K562 (cell line): ENCODE measurements around the gene DNAI7. TPM values are rescaled to one million over a fixed set of nuclear protein-coding genes. Genes with fewer than 3 reads are reported as not detected.

Experiments
- ATAC-seq: fragments of 200-7000 bp; cut with Tn5 transposase; 3 replicates; pipeline ENCODE4 v1.9.1; 2020; ENCODE audit warnings: moderate library complexity
- BruUV-seq: library from RNA; stranded (reverse); fragments of 400-500 nt; replicated peaks from 2 replicates; lab custom pipeline; 2021; lab: Mats Ljungman, UMichigan
- CTCF ChIA-PET: fragments of 300-600 bp; formaldehyde crosslinking; extraction: SDS; loops from one replicate; lab custom pipeline; 2021; ENCODE audit warnings: low intra/inter-chr PET ratio; lab: Yijun Ruan, JAX
- POLR2A ChIA-PET: fragments of 300-600, 350-650 bp; sonication (Branson Sonifier 250); formaldehyde crosslinking; extraction: SDS; loops from one replicate; lab custom pipeline; 2021; ENCODE audit warnings: antibody characterized with exemption, inconsistent platforms; lab: Yijun Ruan, JAX
- DNase-seq, 4 experiments: peaks; one replicate each; pipeline versions ENCODE4 v3.0.0 to v3.0.0-alpha.2; 2011 to 2018; ENCODE audit warnings: low spot score in 3 of 4, mixed read lengths in 3 of 4; ENCODE audit errors: extremely low read depth in 1 of 4
- FAIRE-seq: peaks from 2 replicates; lab custom pipeline; 2011; peaks lifted over from hg19 to GRCh38; lab: Jason Lieb, UNC
- H2AFZ ChIP-seq: 2 replicates; pipeline ENCODE4 v1.6.0; 2011; ENCODE audit warnings: low read depth, low read length, control low read depth, inconsistent platforms
- H3K27ac ChIP-seq: fragments of 200-600 bp; 3 replicates; pipeline ENCODE4 v1.8.0; 2011; ENCODE audit warnings: low read depth, mild to moderate bottlenecking, control low read depth, inconsistent platforms, low read length, moderate library complexity, mixed read lengths; ENCODE audit errors: extremely low read depth
- H3K27me3 ChIP-seq, 2 experiments: fragments of 300-600 bp in 1 of 2; 2 replicates in 1 of 2; 3 replicates in 1 of 2; pipeline versions ENCODE4 v1.6.0 to v1.8.0; 2011; ENCODE audit warnings: inconsistent platforms in 2 of 2, low read length in 2 of 2, mild to moderate bottlenecking in 1 of 2, mixed read lengths in 1 of 2, moderate library complexity in 1 of 2; ENCODE audit not compliant: control insufficient read depth in 2 of 2, insufficient read depth in 2 of 2
- H3K36me3 ChIP-seq: fragments of 300-600 bp; 3 replicates; pipeline ENCODE4 v1.8.0; 2011; ENCODE audit warnings: mild to moderate bottlenecking, low read length, inconsistent platforms; ENCODE audit not compliant: control insufficient read depth, insufficient read depth
- H3K4me1 ChIP-seq, 2 experiments: fragments of 200-600 bp in 1 of 2; replicated peaks in 1 of 2; 2 replicates in 1 of 2; 3 replicates in 1 of 2; pipeline versions ENCODE4 v1.5.1 to v1.8.0; 2011; ENCODE audit warnings: inconsistent platforms in 2 of 2, low read length in 2 of 2, mild to moderate bottlenecking in 1 of 2, mixed read lengths in 1 of 2, moderate library complexity in 1 of 2; ENCODE audit not compliant: control insufficient read depth in 2 of 2, insufficient read depth in 2 of 2
- H3K4me2 ChIP-seq: 2 replicates; pipeline ENCODE4 v1.6.1; 2011; ENCODE audit warnings: low read length, control low read depth, inconsistent platforms, mixed read lengths; ENCODE audit not compliant: insufficient read depth
- H3K4me3 ChIP-seq: fragments of 200-600 bp; sonication (generic), shearing (Covaris generic); 2 replicates; pipeline ENCODE4 v1.5.1; 2016; ENCODE audit warnings: control low read depth, inconsistent platforms
- H3K79me2 ChIP-seq: fragments of 200-600 bp; 3 replicates; pipeline ENCODE4 v1.8.0; 2011; ENCODE audit warnings: low read length, inconsistent platforms; ENCODE audit not compliant: control insufficient read depth, insufficient read depth
- H3K9ac ChIP-seq, 2 experiments: 2 replicates each; pipeline versions ENCODE4 v1.6.0 to v1.6.1; 2011; ENCODE audit warnings: low read depth in 2 of 2, low read length in 2 of 2, control low read depth in 1 of 2, inconsistent platforms in 1 of 2, mild to moderate bottlenecking in 1 of 2, mixed read lengths in 1 of 2; ENCODE audit not compliant: insufficient read depth in 1 of 2
- H3K9me1 ChIP-seq: one replicate; pipeline ENCODE4 v1.6.0; 2011; ENCODE audit warnings: inconsistent platforms, mild to moderate bottlenecking, low read length, moderate library complexity; ENCODE audit not compliant: control insufficient read depth, insufficient read depth
- H3K9me3 ChIP-seq: replicated peaks from 2 replicates; pipeline ENCODE4 v1.5.1; 2011; ENCODE audit warnings: low read depth, low read length, inconsistent platforms; ENCODE audit not compliant: control insufficient read depth, insufficient read depth
- H4K20me1 ChIP-seq: replicated peaks from 2 replicates; pipeline ENCODE4 v1.6.1; 2011; ENCODE audit warnings: low read length, inconsistent platforms, mixed read lengths; ENCODE audit not compliant: control insufficient read depth, insufficient read depth
- CBFB ChIP-seq: sonication (generic); formaldehyde crosslinking; IDR thresholded peaks from 2 replicates; pipeline ENCODE4 v1.4.0; 2020; ENCODE audit warnings: mild to moderate bottlenecking, missing genetic modification reagents
- CEBPG ChIP-seq, 3 experiments: fragments of 200-800 bp in 1 of 3; sonication (Bioruptor generic) in 1 of 3; sonication (generic) in 1 of 3; formaldehyde crosslinking in 1 of 3; IDR thresholded peaks in 2 of 3; conservative IDR thresholded peaks in 1 of 3; 2 replicates each; pipeline versions ENCODE4 v1.6.1 to v1.8.0; 2016 to 2022; ENCODE audit warnings: missing compliant biosample characterization in 2 of 3, missing genetic modification characterization in 2 of 3, mild to moderate bottlenecking in 1 of 3, missing genetic modification reagents in 1 of 3
- FOXM1 ChIP-seq, 2 experiments: fragments of 450-650 bp in 1 of 2; sonication (generic) in 1 of 2; formaldehyde crosslinking in 1 of 2; IDR thresholded peaks; 2 replicates each; pipeline versions ENCODE4 v1.6.1 to v1.9.0; 2017 to 2022; ENCODE audit warnings: low read depth in 2 of 2, mild to moderate bottlenecking in 2 of 2, missing genetic modification reagents in 1 of 2, moderate library complexity in 1 of 2
- MYBL2 ChIP-seq, 2 experiments: fragments of 450-650 bp in 1 of 2; sonication (generic) in 1 of 2; formaldehyde crosslinking in 1 of 2; IDR thresholded peaks; 2 replicates each; pipeline versions ENCODE4 v1.6.1 to v1.8.1; 2017 to 2022; ENCODE audit warnings: borderline replicate concordance in 1 of 2, inconsistent platforms in 1 of 2, low read depth in 1 of 2, mild to moderate bottlenecking in 1 of 2, missing genetic modification reagents in 1 of 2, moderate library complexity in 1 of 2
- MYNN ChIP-seq, 2 experiments: sonication (generic); formaldehyde crosslinking in 1 of 2; IDR thresholded peaks; 2 replicates each; pipeline versions ENCODE4 v1.5.0 to v1.6.1; 2016 to 2020; ENCODE audit warnings: antibody characterized with exemption in 1 of 2, missing genetic modification reagents in 1 of 2
- TCF15 ChIP-seq: fragments of 250-450 bp; sonication (Bioruptor Pico); IDR thresholded peaks from 2 replicates; pipeline ENCODE4 v1.8.0; 2022; ENCODE audit warnings: moderate library complexity, mild to moderate bottlenecking, inconsistent platforms
- TSC22D4 ChIP-seq: fragments of 450-650 bp; IDR thresholded peaks from 2 replicates; pipeline ENCODE4 v1.6.1; 2016; ENCODE audit warnings: missing genetic modification characterization, missing biosample characterization, control low read depth
- ZNF561 ChIP-seq: fragments of 450-650 bp; formaldehyde crosslinking; conservative IDR thresholded peaks from 2 replicates; pipeline ENCODE4 v1.4.0; 2020; ENCODE audit warnings: mild to moderate bottlenecking, moderate library complexity
- WGBS: fragments of 100-300 bp; shearing (Covaris generic); methylation state at CpG from one replicate; pipeline ENCODE4 v1.1.6; 2016; ENCODE audit warnings: low coverage, mixed read lengths; ENCODE audit not compliant: insufficient coverage; ENCODE audit errors: missing lambda C conversion rate; 5-methylcytosine and 5-hydroxymethylcytosine counted together
- in situ Hi-C: fragments of 300-500 bp; cut with MboI; formaldehyde crosslinking; loops from 4 replicates; pipeline ENCODE4 v1.15.0; 2018; ENCODE audit warnings: inconsistent platforms, mixed read lengths
- intact Hi-C: fragments of 100-400 bp; cut with micrococcal nuclease; formaldehyde crosslinking; loops from 2 replicates; pipeline ENCODE4 v1.14.2; 2022
- polyA plus RNA-seq, 8 experiments: library from polyadenylated mRNA; depleted of rRNA in 4 of 8; stranded (reverse) in 5 of 8; unstranded in 3 of 8; fragments of >200 nt; fragmentation: Nextera tagmentation in 2 of 8; fragmentation: Illumina TruSeq in 1 of 8; extraction: Ambion mirVana in 2 of 8; extraction: Trizol in 1 of 8; gene quantifications; 2 replicates each; pipeline versions ENCODE4 v1.2.1 to v1.2.3, GENCODE V29; 2011 to 2014; ENCODE audit warnings: inconsistent platforms in 1 of 8, missing spikeins in 1 of 8
- total RNA-seq, 7 experiments: library from RNA; depleted of rRNA in 6 of 7; stranded (reverse); fragments of >200 nt in 6 of 7; fragmentation: Illumina TruSeq in 2 of 7; extraction: Trizol in 2 of 7; gene quantifications; 2 replicates each; pipeline versions ENCODE4 v1.2.1 to v1.2.3, GENCODE V29; 2011 to 2021; ENCODE audit warnings: low replicate concordance in 1 of 7
- TF ChIP-seq, protein P1 (sequence below), 2 experiments: fragments of 450-650 bp in 1 of 2; sonication (generic) in 1 of 2; formaldehyde crosslinking in 1 of 2; IDR thresholded peaks in 1 of 2; conservative IDR thresholded peaks in 1 of 2; 2 replicates each; pipeline versions ENCODE4 v1.6.1 to v1.8.1; 2016 to 2023; ENCODE audit warnings: mild to moderate bottlenecking in 2 of 2, moderate library complexity in 2 of 2, inconsistent platforms in 1 of 2, missing genetic modification reagents in 1 of 2
- TF ChIP-seq, protein P2 (sequence below): fragments of 250-450 bp; sonication (Bioruptor Pico); IDR thresholded peaks from 2 replicates; pipeline ENCODE4 v1.4.0; 2020; ENCODE audit warnings: mild to moderate bottlenecking

Gene DNAI7
- total and polyA plus RNA-seq, 9 of the 15 experiments (the other 6 are each of a cell fraction or from before 2014, with no cell fraction given): 0.06 to 0.76 (median 0.17) TPM; not detected in 1

DNA sequence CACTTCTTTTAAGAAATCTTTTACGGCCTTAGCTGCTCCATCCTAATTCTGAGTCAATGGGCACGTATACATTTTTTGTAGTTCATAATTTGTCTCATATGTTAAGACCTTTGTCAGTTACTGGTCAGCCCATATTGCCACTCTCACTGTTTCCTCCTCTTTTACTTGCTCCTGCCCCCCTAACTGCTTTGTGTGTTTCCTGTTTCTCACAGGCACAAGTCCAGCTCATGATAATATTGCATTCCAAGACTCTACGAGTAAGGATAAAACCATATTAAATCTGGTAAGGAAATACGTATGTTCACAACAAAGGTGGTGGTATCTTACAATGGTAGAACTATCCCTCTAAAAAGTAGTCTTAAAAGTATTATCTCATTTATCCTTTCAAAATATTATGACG lies 111.7 kb downstream of the DNAI7 start:
- BruUV-seq: no TSS peak
- Histone ChIP-seq H3K27ac (no peak overlapping the region), H4K20me1 (no peaks in the 10 kb centered on the region), H3K27me3 (peaks cover 0 to 6% of the 10 kb centered on the region in 2 experiments; a peak in 3 of 5 replicates), H3K9me1 (no peaks in the 10 kb centered on the region), H2AFZ (no peak overlapping the region)
- WGBS: 15% methylated on average over 5 of the region's 5 CpGs
- in situ Hi-C loops: no loop called here
- TF ChIP-seq TCF15 (CRISPR knock-in tag) (no peak), TSC22D4 (tag) (no peak)
- TF ChIP-seq, all 486 proteins: peak for 0
- ChIA-PET POLR2A (interaction anchor here (0.6 kb wide), 2 partner anchors 9 to 24 kb away, joined by 3 read pairs; no protein-coding TSS in a partner anchor), CTCF (no interaction called here)
- no peak overlapping the region for H3K4me2 ChIP-seq
- ATAC-seq (no peak), FAIRE-seq (no peak), DNase-seq (no peak)
- no peaks in the 10 kb centered on the region for H3K36me3 ChIP-seq
- H3K9me3 ChIP-seq: no peaks in the 10 kb centered on the region
- H3K4me3 ChIP-seq: no peak overlapping the region
- H3K79me2 ChIP-seq: no peaks in the 10 kb centered on the region
- no peak overlapping the region for H3K9ac ChIP-seq
- no peaks in the 10 kb centered on the region for H3K4me1 ChIP-seq
- intact Hi-C loops: no loop called here

GRCh38 chr12:25082628-25083027 lies 112.3 kb downstream of the DNAI7 start:
- no peaks in the 10 kb centered on the region for H3K9me3 ChIP-seq
- no peak overlapping the region for H3K9ac ChIP-seq
- H2AFZ ChIP-seq: no peak overlapping the region
- ATAC-seq (no peak), FAIRE-seq (no peak), DNase-seq (no peak)
- WGBS: 13% methylated on average over 2 of the region's 2 CpGs
- no peaks in the 10 kb centered on the region for H3K36me3 ChIP-seq
- H3K4me2 ChIP-seq: no peak overlapping the region
- in situ Hi-C loops (no loop called here), intact Hi-C loops (no loop called here)
- no TSS peak for BruUV-seq
- ChIA-PET POLR2A (interaction anchor here (1.0 kb wide), 1 partner anchor 20 kb away, joined by 3 read pairs; no protein-coding TSS in a partner anchor), CTCF (no interaction called here)
- H3K27me3 ChIP-seq: peaks cover 0 to 6% of the 10 kb centered on the region in 2 experiments; a peak in 3 of 5 replicates
- H3K79me2 ChIP-seq: no peaks in the 10 kb centered on the region
- H3K4me1 ChIP-seq: no peaks in the 10 kb centered on the region
- TF ChIP-seq MYBL2 (IDR thresholded peaks at IDR 0.05; ENCODE audit: low read depth) (no peak), MYBL2 (CRISPR knock-in tag; IDR thresholded peaks at IDR 0.05; ENCODE audit: borderline replicate concordance) (no peak), MYNN (IDR thresholded peaks at IDR 0.05) (no peak), MYNN (CRISPR knock-in tag; IDR thresholded peaks at IDR 0.05) (no peak), FOXM1 (IDR thresholded peaks at IDR 0.05; ENCODE audit: low read depth) (no peak), FOXM1 (CRISPR knock-in tag; IDR thresholded peaks at IDR 0.05; ENCODE audit: low read depth) (no peak), ZNF561 (no peak), CEBPG (CRISPR knock-in tag; IDR thresholded peaks at IDR 0.05) (no peak), CEBPG (tag; conservative IDR thresholded peaks at IDR 0.05 in 1 of 2, IDR thresholded peaks at IDR 0.05 in 1 of 2) (no peak), CBFB (CRISPR knock-in tag) (no peak)
- TF ChIP-seq, protein P1, sequence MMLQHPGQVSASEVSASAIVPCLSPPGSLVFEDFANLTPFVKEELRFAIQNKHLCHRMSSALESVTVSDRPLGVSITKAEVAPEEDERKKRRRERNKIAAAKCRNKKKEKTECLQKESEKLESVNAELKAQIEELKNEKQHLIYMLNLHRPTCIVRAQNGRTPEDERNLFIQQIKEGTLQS (IDR thresholded peaks at IDR 0.05): no peak
- TF ChIP-seq, protein P1 (CRISPR knock-in tag; conservative IDR thresholded peaks at IDR 0.05): no peak
- TF ChIP-seq, protein P2, sequence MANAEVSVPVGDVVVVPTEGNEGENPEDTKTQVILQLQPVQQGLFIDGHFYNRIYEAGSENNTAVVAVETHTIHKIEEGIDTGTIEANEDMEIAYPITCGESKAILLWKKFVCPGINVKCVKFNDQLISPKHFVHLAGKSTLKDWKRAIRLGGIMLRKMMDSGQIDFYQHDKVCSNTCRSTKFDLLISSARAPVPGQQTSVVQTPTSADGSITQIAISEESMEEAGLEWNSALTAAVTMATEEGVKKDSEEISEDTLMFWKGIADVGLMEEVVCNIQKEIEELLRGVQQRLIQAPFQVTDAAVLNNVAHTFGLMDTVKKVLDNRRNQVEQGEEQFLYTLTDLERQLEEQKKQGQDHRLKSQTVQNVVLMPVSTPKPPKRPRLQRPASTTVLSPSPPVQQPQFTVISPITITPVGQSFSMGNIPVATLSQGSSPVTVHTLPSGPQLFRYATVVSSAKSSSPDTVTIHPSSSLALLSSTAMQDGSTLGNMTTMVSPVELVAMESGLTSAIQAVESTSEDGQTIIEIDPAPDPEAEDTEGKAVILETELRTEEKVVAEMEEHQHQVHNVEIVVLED (CRISPR knock-in tag): no peak
- no peaks in the 10 kb centered on the region for H3K9me1 ChIP-seq
- H3K4me3 ChIP-seq: no peak overlapping the region
- no peaks in the 10 kb centered on the region for H4K20me1 ChIP-seq
- no peak overlapping the region for H3K27ac ChIP-seq
